SK-N-SH treated with all-trans-retinoic acid at 6 μM for 48 hours (cell line): ENCODE data around the gene RASAL2.

Experiments used
- GLIS3 ChIP-seq: fragments of 250-450 bp; sonication (Bioruptor Pico); IDR thresholded peaks from 2 replicates; pipeline ENCODE4 v1.5.0; 2020; ENCODE audit warnings: mild to moderate bottlenecking, moderate library complexity
- RARB ChIP-seq: fragments of 250-450 bp; sonication (Bioruptor Pico); IDR thresholded peaks from 2 replicates; pipeline ENCODE4 v1.8.0; 2021; ENCODE audit warnings: mild to moderate bottlenecking, moderate library complexity

- TF ChIP-seq RARB (no peak), GLIS3 (no peak)
Measured at GRCh38 chr1:178458203-178458602, 364.3 kb downstream of the RASAL2 start.
